Nasal cavity respiratory epithelium epithelial cell of viscerocranial mucosa (primary cell): Measurements from ENCODE around the gene SNHG17. TPM values are rescaled to one million over a fixed set of nuclear protein-coding genes. Genes with fewer than 3 reads are reported as not detected.

Source experiments
- total RNA-seq: library from RNA; depleted of rRNA; stranded (reverse); fragments of >200 nt; gene quantifications from 2 replicates; pipeline ENCODE4 v1.2.3, GENCODE V29; 2014

SNHG17 gene
- total RNA-seq: 25.5 and 26.0 TPM in 2 replicates

DNA sequence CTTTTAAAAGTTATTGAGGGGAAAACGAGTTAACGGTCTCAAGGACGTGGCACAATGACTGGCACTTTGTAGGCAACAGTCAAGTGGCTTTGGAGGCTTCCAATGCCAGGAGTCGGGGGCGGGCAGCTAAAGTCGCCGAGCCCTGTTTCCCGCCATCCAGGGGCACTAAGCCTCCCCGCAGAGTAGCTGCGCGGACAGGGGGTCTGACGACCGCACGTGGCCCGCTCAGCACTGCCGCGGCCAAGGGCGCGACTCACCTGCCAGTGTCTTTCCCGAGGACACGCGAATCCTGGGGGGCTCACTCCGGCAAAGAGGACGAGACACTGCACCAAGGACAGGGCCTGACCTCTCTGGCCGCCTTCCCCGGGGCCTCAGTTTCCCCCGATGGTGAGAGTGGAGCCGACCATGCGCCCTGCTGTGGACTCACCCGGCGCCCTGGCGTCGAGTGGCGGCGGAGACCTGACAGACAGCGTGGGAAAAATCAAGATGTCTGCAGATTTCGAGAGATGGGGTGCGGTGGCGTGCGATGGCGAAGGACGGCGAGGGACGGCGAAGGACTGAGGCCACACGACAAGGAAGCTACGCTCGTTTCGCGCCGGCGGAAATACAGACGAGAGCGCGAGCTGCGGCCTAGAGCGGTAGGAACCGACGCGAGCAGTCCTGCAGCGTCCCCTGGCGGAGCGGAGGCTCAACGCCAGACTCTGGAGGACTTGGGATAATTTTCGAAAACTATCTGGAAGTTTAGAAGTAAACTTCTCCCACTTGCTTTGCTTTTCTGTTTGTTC is at the start of gene SNHG17:
Gene SNHG17, minus strand, starts transcription at position 559 of the 785 bp plus-strand sequence.

DNA sequence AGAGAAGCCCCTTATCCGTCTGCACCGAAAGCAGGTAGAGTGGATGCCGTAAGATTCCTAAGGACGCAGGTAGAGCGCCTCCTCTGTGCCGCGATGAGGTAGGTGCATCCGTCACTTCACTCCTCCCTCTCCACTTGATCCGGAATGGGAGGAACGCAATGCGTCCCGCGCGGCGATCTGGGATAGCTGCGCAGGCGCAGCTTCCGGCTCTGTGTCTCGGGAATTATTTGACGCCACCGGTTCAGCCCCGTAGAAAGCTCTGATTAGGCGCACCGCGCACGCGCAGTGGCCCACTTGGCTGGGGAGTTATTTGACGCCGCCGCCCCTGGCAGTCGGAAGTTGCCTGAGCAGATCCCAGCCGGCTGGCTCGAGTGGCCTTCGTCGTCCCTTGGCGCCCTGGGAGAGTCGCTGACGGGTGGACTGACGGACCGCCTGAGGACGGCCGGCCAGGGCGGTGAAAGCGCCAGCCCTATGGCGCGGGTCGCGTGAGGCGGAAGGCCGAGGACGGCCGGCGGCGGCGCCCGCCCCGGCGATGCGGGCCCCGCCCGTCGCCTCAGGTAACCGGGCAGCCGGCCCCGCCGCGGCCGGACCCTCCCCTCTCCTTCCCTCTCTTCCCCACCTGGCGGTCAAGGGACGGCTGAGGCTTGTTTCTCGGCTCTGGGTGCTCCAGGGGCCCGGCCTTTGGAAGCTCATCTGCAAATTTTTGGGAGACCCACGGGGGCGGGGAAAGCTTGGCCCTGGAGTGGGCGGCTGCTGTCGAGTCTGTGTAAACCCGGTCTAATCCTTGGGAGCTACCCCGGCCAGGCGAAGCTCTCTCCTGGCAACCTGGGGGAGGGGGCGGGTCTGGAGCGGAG is 37.6 kb upstream of the SNHG17 start, which contains the start of gene RALGAPB:
Gene RALGAPB, plus strand, starts transcription at position 331 of the 854 bp plus-strand sequence. CDS start 15,590 bp downstream, outside the sequence.

Other genes starting within 250 kb of the SNHG17 start
- not detected in 2 replicates for gene KIAA1755, start 174.6 kb downstream of the SNHG17 start, total RNA-seq
- not detected in 2 replicates for gene BPI, start 131.2 kb downstream of the SNHG17 start, total RNA-seq
- gene LBP, start 88.8 kb downstream of the SNHG17 start, total RNA-seq: not detected in 2 replicates
- gene RALGAPB, start 37.5 kb upstream of the SNHG17 start, total RNA-seq: 32.5 and 51.0 TPM in 2 replicates
- gene ADIG, start 145.9 kb upstream of the SNHG17 start, total RNA-seq: not detected in 2 replicates
- gene ARHGAP40, start 166.5 kb upstream of the SNHG17 start, total RNA-seq: 0.68 and 4.3 TPM in 2 replicates